Activated CD4-positive, alpha-beta T cell treated with anti-CD3 and anti-CD28 coated beads, Interleukin-10, Interleukin-2, amounts not matched to agents 100 ng/mL and 50 ng/mL, durations not matched to agents 16 hours and 8 hours (primary cell): Measurements from ENCODE around the gene CCDC87.
"Not testable (repeated sequence)": the region's sequence is repeated elsewhere in the genome, so short reads cannot be mapped to it uniquely, and the experiment has no call there.

Experiments used
- DNase-seq: peaks from one replicate; pipeline ENCODE4 v3.0.0-alpha.2; 2020

The CCDC87 gene, protein sequence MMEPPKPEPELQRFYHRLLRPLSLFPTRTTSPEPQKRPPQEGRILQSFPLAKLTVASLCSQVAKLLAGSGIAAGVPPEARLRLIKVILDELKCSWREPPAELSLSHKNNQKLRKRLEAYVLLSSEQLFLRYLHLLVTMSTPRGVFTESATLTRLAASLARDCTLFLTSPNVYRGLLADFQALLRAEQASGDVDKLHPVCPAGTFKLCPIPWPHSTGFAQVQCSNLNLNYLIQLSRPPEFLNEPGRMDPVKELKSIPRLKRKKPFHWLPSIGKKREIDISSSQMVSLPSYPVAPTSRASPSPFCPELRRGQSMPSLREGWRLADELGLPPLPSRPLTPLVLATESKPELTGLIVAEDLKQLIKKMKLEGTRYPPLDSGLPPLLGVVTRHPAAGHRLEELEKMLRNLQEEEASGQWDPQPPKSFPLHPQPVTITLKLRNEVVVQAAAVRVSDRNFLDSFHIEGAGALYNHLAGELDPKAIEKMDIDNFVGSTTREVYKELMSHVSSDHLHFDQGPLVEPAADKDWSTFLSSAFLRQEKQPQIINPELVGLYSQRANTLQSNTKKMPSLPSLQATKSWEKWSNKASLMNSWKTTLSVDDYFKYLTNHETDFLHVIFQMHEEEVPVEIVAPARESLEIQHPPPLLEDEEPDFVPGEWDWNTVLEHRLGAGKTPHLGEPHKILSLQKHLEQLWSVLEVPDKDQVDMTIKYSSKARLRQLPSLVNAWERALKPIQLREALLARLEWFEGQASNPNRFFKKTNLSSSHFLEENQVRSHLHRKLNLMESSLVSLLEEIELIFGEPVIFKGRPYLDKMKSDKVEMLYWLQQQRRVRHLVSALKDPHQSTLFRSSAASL

DNA sequence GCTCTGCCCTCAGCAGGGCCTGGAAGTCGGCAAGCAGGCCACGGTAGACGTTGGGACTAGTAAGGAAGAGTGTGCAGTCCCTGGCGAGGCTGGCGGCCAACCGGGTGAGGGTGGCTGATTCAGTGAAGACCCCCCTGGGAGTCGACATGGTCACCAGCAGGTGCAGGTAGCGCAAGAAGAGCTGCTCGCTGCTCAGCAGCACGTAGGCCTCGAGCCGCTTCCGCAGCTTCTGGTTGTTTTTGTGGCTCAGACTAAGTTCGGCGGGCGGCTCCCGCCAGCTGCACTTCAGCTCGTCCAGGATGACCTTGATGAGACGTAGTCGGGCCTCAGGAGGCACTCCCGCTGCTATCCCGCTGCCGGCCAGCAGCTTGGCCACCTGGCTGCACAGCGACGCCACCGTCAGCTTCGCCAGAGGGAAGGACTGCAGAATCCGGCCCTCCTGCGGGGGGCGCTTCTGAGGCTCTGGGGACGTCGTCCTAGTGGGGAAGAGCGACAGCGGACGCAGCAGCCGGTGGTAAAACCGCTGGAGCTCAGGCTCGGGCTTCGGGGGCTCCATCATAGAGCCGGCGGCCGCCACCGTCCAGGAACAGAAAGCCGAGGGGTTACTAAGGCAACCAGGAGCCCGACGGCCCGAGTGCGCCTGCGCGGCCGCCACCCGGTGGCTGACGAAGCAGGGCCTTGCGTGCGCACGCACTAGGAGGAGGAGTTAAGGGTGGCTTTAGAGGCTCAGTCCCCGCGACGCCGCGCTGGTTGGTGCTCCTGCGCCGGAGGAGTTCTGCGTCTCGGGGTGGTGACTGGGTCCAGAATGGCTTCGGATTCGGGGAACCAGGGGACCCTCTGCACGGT lies at the start of gene CCDC87, which contains the start of gene CCS:
CCDC87 (minus strand) TSS at position 607 of the 846 bp plus-strand sequence; CDS start at position 559, 48 bp downstream.
CCS (plus strand) TSS at position 729 of the 846 bp plus-strand sequence; CDS start at position 806, 77 bp downstream.
- peak; percentile 99 for DNase-seq

GRCh38 chr11:66641834-66642233 lies 49.0 kb upstream of the CCDC87 start:
- no peak for DNase-seq

- DNase-seq: not testable (repeated sequence)
Measured at GRCh38 chr11:66639814-66640340, 47.0 kb upstream of the CCDC87 start.

GRCh38 chr11:66639066-66639813 lies 46.4 kb upstream of the CCDC87 start:
- DNase-seq: peak; percentile 43

GRCh38 chr11:66638177-66639065 lies 45.6 kb upstream of the CCDC87 start, which contains the start of gene RBM4:
RBM4 (plus strand) TSS chr11:66638703; CDS start chr11:66639712, 1,009 bp downstream.
- peak; percentile 99 for DNase-seq

DNA sequence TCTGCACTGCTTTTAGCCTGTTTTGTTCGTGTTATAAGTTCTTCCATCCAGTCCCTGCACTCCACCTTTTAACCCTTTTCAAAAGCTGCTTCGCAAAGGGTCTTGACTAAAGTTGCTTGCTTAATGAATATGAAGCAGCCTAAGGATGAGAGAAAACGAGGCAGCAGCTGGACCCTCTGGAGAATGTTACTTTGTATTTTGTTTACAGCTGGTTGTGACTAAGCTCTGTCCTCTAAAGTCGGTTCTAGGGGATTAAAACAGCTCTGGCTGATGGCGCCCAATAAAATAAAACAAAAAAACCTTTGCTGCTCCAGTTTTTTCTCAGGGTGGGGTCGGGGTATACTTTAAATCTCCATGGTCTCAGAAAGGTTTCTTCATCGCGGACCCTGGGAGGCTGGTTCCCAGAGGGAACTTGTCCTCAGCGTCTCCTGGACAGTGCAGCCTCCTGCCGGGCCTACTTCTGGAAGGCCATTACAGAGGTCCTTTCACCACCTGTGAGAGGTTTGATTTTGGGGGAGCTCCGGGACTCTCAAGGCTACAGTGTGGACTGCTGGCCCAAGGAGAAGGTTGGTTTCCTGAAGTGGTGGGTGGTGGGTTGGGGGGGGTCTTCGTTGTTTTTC lies 44.8 kb upstream of the CCDC87 start:
- DNase-seq: no peak

GRCh38 chr11:66636411-66636810 lies 43.5 kb upstream of the CCDC87 start:
- DNase-seq: no peak

- no peak for DNase-seq
Measured at GRCh38 chr11:66632952-66633351, 40.1 kb upstream of the CCDC87 start.

GRCh38 chr11:66631883-66632282 lies 39.0 kb upstream of the CCDC87 start:
- DNase-seq: no peak

DNA sequence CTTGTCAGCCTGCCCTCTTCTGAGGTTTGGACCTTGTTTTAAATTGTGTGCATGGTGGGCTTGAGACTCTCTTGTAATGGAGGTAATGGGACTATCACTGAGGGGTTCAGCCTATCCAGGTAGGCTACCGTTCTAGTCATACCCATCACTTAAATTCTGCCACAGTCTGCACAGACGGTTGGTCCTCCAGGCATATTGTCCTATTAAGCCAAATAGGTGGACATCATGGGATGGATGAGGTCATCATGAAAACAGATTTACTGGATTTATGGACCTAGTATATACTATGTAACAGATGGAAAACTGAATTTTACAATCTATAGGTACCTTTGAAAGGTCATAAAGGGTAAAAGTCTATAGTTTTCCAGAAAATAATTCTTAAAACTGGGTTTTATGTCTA lies 36.5 kb upstream of the CCDC87 start:
- DNase-seq: no peak

GRCh38 chr11:66628061-66628603 lies 35.3 kb upstream of the CCDC87 start:
- DNase-seq: no peak

DNA sequence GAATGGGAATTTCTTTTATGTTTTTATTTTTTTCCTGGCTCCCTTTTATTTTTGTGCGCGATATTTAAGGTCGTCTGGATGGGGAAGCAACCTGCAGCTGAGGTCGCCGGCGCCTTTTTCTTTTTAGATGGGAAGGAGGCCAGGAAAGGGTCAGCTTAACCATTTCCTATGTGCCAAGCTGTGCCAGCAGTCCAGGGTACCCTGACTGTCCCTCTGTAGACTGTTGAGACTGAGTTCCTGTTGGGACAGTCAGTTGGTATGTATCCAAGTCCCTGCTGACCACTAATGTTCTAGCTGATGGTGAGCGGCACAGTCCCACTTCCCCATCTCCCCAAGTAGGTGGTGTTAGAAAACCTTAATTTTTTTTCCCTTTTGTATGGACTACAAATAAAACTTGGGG lies 34.1 kb upstream of the CCDC87 start:
- DNase-seq: no peak

- DNase-seq: no peak
Measured at GRCh38 chr11:66626382-66626781, 33.5 kb upstream of the CCDC87 start.

GRCh38 chr11:66625752-66626149 lies 32.9 kb upstream of the CCDC87 start:
- DNase-seq: no peak

DNA sequence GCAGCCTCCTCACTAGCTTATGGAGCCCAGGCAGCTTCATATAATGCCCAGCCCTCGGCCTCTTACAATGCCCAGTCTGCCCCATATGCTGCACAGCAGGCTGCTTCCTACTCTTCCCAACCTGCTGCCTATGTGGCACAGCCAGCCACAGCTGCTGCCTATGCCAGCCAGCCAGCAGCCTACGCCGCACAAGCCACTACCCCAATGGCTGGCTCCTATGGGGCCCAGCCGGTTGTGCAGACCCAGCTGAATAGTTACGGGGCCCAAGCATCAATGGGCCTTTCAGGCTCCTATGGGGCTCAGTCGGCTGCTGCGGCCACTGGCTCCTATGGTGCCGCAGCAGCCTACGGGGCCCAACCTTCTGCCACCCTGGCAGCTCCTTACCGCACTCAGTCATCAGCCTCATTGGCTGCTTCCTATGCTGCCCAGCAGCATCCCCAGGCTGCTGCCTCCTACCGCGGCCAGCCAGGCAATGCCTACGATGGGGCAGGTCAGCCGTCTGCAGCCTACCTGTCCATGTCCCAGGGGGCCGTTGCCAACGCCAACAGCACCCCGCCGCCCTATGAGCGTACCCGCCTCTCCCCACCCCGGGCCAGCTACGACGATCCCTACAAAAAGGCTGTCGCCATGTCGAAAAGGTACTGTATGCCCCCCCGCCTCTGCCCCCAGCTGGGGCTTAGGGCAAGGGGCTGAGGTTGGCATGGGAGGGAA lies 32.3 kb upstream of the CCDC87 start:
- no peak for DNase-seq

- no peak for DNase-seq
Measured at GRCh38 chr11:66624450-66624849, 31.6 kb upstream of the CCDC87 start.

GRCh38 chr11:66619080-66619554 lies 26.3 kb upstream of the CCDC87 start:
- peak; percentile 57 for DNase-seq

DNA sequence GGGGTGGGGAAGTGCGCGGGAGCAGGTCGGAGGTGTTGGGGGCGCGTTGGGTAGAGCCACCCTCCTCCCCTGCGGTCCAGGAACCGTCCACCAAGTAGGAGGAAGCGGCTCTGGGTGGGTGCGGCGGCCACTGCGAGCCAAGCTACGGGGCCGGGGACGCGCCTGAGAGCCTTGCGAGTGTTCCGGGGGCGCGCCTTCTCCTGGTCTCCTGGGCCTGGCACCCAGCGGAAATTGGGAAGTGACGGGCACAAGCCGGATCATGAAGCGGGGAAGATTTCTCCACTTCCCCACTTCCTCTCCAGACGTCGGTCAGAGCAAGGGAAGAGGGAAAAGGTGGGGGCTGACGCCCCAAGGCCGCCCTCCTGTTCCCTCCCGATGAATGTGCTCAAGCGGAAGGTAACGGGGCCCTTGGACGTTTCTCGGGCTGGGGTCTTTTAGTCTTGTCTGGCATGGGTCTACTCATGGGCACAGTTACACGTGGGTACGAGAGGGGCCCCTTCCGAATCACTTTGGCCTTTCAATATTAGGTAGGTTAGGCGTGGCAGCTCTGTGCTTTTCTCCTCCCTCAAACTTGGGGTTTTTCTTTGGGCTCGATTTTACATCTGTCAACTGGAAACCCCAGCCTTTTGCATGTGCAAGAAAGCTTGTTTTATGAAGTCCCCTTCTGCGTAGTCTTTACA lies 24.4 kb upstream of the CCDC87 start:
- DNase-seq: no peak
